ENCODE results near the gene HRAS.
A peak's percentile ranks its signal among the peaks of the same experiment; 100 is the strongest.
"Not testable (repeated sequence)": the region's sequence is repeated elsewhere in the genome, so short reads cannot be mapped to it uniquely, and the experiment has no call there.

Gene HRAS

DNA sequence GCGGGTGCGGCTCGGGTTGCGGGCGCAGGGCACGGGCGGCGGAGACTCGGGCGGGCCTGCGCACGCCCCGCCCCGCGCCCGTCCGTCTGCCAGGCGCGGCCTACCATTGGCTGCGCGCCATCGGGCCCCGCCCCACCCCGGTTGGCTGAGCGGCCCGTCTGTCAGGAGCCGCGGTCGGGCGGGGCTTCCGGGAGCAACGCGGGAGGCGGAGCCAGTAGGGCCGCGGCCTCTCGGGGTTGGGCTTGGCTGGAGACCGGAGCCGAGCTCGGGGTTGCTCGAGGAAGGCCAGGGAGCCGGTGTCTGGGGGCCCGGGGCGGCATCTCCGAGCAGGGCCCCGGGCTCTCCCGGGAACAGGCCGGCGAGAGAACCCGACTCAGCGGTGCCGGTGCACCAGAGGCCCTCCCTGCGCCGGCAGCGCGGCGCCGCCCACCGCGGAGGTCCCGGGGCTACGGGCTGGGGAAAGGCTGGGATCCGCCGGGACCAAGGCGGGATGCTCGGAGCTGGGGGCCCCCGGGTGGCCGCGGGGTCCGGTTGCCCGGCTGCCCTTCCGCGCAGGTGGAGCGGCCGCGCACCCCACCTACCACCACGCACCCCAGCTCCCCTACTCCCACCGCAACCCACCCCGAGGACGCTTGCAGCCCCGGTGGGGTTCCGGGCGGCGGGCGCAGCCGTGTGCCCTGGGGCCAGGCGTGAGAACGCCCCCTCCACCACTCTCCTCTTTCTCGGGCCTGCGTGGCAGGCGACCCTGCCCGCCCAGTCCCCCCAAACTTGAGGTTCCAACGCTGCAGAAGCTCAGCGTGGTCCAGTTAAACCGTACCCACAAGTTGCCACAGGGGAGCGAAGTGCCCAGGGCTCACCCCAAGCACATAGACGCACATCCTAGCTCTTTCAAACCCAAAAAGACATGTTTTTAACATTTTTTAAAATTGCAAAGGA is at the start of gene HRAS:
Gene HRAS, minus strand, starts transcription at position 58 of the 936 bp plus-strand sequence.
- peak; percentile 86 for DNase-seq

GRCh38 chr11:584287-584686 is 48.9 kb upstream of the HRAS start:
- DNase-seq: no peak

GRCh38 chr11:581752-582151 is 46.4 kb upstream of the HRAS start:
- no peak for DNase-seq

- no peak for DNase-seq
Measured at GRCh38 chr11:581342-581741, 46.0 kb upstream of the HRAS start.

GRCh38 chr11:579830-580601 is 44.6 kb upstream of the HRAS start:
- no peak for DNase-seq

DNA sequence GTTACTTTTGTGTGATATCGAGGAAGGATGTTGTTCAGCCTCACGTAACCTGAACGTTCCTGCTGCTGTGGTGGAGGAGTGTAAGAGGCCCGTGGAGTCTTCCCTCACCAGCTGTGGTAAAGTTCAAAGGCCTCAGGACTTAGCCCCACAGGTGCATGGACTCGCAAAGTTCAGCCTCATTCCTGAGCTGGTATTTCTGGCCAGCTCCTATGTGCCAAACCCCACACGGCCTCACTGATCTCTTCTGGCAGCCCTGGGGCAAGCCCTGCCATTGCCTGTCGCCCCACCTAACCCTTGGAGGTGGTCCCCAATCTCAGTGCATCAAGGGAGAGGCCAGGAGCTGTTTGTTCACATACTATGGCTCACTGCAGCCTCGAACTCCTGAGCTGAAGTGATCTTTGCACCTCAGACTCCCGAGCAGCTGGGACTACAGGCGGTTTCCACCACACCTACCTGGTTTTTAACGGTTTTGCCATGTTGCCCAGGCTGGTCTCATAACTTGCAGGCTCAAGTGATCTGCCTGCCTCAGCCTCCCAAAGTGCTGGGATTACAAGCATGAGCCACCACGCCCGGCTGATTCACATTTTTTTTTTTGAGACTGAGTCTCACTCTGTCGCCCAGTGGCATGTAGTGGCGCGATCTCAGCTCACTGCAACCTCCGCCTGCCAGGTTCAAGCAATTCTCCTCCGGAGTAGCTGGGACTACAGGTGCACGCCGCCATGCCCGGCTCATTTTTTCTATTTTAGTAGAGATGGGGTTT is 43.1 kb upstream of the HRAS start:
- DNase-seq: no peak

- no peak for DNase-seq
Measured at GRCh38 chr11:577611-577894, 42.2 kb upstream of the HRAS start.

DNA sequence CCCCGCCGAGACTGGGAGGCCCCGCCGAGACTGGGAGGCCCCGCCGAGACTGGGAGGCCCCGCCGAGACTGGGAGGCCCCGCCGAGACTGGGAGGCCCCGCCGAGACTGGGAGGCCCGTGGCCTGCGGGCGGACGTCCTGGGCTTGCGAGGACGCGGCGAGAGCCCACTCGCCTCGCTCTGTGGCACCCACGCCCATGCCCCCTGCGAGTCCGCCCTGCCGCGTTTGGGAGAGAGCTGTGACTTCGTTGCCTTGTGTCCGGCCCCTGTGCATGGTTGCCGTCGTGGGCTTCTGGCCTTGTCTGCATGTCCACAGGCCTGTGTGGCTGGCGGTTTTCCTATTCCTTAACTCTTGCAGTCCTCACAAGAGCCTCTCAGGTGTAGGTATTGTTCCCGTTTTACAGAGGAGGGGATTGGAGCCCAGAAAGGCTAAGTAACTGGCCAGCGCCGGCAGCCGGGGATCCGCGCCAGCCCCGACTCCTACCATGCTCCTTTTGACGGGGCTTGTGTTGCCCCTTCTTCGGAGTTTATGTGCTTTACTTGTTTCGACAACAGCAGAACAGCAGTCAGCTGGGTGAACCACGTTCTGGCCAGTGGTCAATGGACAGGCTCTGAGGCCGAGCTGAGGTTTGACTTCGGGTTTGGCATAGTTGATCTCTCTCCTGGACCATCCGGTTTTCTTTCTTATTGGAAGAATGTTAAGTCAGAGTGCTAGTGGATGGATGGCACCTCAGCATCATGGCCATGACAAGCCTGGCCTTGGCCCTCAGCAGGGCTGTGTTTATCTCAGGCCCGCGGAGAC is 41.6 kb upstream of the HRAS start:
- DNase-seq: no peak

DNA sequence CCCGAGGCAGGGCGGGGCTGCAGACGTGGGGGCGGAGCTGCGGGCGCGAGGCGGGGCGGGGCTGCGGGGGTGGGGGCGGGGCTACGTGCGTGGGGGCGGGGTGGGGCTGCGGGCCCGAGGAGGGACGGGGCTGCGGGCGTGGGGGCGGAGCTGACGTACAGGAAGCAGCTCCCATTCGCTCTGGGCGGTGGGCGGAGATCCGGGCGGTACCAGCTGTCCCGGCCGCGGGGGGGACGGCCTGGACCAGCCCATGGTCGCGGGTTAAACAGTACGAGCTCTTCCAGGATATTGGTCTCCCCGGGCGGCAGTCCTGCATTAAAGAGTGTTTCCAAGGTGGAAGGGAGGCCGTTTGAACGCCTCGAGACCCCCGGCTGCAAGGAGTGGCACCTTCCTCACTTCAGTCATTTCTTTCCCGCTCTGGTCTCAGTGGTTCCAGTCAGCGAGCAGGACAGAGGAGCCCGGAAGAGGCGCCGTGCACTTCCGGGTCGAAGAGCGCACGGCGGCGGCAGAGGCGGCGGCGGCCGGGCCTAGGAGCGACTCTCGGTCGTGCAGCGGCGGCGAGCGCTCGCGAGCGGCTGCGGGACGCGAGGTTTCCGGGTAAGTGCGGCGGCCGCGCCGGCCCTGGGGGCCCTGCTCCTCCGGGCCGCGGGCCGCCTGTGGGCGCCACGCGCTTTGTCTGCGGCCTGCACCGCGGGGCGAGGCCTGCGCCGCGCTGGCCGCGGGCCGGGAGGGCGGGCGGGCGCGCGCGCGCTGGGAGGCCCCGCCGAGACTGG is 40.8 kb upstream of the HRAS start, which contains the start of gene PHRF1:
Gene PHRF1, plus strand, starts transcription at position 475 of the 773 bp plus-strand sequence. CDS start 5,043 bp downstream, outside the sequence.
- DNase-seq: peak; percentile 78

DNA sequence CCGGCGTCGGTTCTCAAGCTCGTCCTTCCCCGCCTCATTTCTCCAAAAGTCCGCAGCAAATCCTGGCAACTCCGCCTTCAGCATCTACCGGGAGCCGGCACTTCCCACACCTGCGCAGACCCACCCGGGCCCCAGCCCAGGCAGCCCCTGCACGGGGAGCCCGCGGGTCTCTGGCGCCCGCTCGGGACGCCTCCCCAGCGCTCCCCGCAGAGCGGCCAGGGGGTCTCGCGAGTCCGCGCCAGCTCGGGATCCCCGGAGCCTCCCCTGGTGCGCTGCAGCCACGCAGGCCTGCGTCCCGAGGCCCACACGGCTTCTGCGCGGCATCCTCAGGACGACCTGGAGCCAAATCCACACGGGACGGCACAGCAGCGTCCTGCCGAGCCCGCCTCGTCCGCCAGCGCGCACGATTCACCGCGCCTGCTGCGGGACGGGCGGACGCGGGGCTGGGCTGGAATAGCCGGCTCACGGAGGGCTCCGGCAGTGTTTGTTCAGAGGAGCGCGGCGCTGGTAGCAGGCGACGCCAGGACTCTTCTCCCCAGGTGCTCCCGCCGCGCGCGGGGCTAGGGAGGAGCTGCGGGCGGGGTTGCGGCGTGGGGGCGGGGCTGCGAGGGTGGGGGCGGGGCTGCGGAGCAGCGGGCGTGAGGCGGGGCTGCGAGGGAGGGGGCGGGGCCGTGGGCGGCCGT is 40.1 kb upstream of the HRAS start:
- no peak for DNase-seq

- no peak for DNase-seq
Measured at GRCh38 chr11:574632-575312, 39.4 kb upstream of the HRAS start.

DNA sequence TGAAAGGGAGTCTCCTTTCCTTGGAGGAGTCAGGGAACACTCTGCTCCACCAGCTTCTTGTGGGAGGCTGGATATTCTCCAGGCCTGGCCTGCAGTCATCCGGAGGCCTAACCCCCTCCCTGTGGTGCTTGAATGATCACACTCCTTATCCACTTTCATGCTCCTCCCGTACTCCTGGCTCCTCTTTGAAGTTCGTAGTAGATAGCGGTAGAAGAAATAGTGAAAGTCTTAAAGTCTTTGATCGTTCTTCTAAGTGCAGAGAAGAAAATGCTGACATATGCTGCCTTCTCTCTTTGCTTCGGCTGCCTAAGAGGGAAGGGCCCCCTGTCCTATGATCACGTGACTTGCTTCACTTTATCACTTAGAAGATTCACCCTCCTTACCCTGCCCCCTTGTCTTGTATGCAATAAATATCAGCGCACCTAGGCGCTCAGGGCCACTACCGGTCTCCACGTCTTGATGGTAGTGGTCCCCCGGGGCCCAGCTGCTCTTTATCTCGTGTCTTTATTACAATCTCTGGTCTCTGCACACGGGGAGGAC is 38.7 kb upstream of the HRAS start:
- not testable (repeated sequence) for DNase-seq

GRCh38 chr11:573146-573759 is 37.9 kb upstream of the HRAS start:
- DNase-seq: no peak

- DNase-seq: no peak
Measured at GRCh38 chr11:571802-572185, 36.4 kb upstream of the HRAS start.

DNA sequence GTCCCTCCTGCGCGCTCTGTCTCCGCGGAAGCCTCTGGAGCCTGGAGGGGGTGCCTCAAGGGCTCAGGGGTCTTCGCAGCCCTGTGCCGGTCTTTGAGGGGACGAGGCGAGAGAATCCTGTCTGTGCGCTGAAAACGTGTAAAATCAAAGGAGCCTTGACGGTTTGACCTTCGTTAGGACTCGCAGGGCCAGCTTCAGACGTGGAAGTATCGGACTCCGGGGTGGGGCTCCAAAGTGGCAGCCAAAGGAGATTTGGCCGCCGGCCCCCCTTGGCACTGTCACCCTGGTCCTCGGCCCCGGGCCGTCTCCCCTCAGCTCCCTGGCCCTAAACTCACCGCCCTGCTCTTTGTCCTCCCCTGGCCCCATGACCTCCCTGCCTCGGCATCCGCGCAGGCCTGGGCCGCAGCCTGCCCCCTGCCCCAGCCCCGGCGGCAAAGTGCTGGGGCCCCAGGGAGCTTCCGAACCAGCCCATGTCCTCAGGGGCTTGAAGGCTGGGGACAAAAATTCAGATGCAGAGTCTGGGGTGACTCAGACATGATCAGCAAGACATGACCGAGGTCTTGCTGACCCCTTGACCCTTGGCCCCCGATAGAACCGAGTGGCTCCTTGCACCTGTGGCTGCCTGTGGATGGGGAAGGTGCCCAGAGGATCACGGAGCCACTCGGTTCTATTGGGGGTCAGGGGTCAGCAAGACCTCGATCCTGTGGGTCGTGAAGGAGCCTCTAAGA is 33.9 kb upstream of the HRAS start:
- DNase-seq: no peak

DNA sequence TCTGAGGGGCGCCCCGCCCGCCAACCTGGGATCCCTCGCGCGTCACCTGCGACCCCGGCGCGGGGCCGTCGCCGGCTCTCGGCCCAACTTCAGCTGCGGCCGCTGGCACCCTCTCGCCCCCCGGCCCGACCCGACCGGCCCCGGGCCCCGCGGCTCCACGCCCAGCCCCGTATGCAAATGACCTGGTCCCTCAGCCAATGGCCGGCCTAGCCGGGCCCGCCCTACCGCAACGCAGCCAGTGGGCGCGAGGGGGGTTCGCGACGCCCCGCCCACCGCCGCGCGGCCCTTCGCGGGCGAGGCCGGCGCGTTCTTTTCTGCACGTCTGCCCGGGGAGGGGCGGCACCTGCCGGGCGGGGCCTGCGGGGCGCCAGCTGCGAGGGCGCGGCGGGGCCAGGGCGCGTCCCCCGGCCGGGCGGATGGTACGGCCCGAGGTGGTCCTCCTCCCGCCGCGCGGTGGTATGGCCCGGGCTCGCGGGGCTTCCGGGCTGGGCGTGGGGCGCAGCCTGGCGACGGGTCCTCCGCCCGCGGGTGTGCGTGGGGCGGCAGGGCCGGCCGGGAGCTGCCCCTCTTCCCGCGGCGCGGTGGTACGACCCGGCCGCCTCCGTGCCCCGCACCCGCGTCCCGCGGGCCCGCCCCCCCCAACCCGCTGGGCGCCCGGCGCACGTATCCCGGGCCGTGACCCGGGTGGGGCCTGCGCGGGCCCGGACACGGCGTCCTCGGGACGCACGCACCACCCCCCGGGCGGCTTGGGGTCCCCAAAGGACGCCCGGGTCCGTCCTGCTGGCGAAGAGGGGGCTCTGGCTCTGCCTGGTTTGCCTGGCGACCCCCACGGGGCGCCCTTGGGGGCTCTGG is 33.2 kb upstream of the HRAS start:
- DNase-seq: peak; percentile 90

GRCh38 chr11:567629-568292 is 32.4 kb upstream of the HRAS start:
- DNase-seq: no peak

Data from T1000 (cell line).